Spleen (tissue), 7 donors: ENCODE data around the gene ITFG2.

Experiments
- CTCF ChIP-seq, 11 experiments: fragments of 200-600 bp in 7 of 11; fragments of 450-650 bp in 4 of 11; sonication (generic) in 4 of 11; IDR thresholded peaks in 8 of 11; conservative IDR thresholded peaks in 3 of 11; 1 replicate in 7 of 11; 2 replicates in 4 of 11; pipeline versions ENCODE4 v1.4.0 to v1.8.0; 2016 to 2021; ENCODE audit warnings: antibody characterized with exemption in 11 of 11, inconsistent platforms in 4 of 11, mild to moderate bottlenecking in 1 of 11
- POLR2A ChIP-seq, 3 donors: fragments of 450-650 bp; IDR thresholded peaks; one replicate each; pipeline ENCODE4 v1.5.1; 2017; ENCODE audit warnings: antibody characterized with exemption in 3 of 3, mild to moderate bottlenecking in 1 of 3
- donor health status: DM: no; HTN: no; CAD: no; lungs with moderate emphysema.
- donor health status: DM: no; HTN: no; CAD: no.
- donor health status: DM: no; HTN: no; CAD: no.

DNA sequence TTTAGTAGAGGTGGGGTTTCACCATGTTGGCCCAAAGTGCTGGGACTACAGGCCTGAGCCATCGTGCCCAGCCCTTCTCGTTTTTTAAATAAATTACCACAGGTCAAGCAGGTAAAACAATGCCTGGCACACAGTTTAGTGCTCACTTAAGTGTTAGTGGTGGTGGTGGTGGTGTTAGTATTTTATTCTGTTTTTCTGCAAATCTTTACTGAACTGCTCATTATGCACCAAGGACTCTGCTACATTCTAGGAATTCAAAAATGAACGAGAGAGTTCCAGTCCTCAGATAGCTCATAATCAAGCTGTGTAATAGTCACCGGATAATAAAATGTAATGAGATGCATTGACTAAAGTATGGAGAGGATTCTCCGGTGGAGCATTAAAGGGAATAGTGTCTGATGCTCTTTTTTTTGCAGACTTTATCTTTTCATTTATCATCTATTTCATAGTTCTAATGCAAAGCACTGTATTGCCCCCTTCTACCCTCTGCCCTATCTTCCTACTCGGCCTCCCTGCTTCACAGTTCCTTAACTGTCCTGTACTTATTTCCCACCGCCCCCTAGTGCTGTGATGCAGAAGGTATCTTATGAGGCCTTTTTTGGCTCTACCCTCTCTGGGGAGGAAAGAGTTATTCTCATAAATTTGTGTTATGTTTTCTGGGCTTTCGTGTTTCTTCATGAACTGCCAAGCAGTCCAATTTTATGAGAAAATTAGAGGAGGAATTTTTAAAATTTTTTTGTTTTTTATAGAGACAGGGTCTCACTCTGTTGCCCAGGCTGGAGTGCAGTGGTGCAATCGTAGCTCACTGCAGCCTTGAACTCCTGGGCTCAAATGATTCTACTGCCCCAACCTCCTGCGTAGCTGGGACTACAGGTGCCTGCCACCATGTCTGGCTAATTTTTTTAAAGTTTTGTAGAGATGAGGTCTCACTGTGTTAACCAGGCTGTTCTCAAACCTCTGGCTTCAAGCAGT lies 1.0 kb downstream of the ITFG2 start:
- TF ChIP-seq POLR2A (IDR thresholded peaks at IDR 0.05) (no peak), CTCF (IDR thresholded peaks at IDR 0.05 in 8 of 11, conservative IDR thresholded peaks at IDR 0.05 in 3 of 11) (peak in 10 of 11 experiments; percentile 30 to 68 (median 57))
